HG03039 (cell line): Measurements from ENCODE around the gene TNFRSF21.
A peak's percentile ranks its signal among the peaks of the same experiment; 100 is the strongest.
"Not testable (repeated sequence)": the region's sequence is repeated elsewhere in the genome, so short reads cannot be mapped to it uniquely, and the experiment has no call there.

Experiments
- ATAC-seq: cut with Tn5 transposase; IDR thresholded peaks from one replicate; pipeline ENCODE4 v1.9.1; 2021; ENCODE audit warnings: mild to moderate bottlenecking, moderate library complexity; ENCODE audit not compliant: unreplicated experiment

TNFRSF21 gene

DNA sequence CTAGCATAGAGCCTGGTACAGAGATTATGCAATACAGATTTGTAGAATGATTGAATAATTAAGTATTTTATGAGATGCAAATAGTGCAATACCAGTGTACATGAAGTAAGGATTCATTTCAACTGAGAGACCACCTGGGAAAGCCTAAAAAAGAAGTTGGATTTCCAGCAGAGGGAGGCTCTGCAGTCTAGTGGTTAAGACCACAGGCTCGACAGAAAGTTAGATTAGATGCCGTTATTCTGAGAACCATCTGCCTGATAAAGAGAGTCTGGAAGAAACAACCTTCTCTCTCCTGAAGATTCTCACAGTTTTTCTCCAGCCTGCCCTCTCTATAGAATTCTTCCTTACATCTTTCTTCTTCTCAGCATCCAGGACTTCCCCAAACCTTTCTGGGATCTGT, 13.6 kb upstream of the TNFRSF21 start:
- no peak for ATAC-seq

- no peak for ATAC-seq
Observed at GRCh38 chr6:47321577-47321976, 11.9 kb upstream of the TNFRSF21 start.

DNA sequence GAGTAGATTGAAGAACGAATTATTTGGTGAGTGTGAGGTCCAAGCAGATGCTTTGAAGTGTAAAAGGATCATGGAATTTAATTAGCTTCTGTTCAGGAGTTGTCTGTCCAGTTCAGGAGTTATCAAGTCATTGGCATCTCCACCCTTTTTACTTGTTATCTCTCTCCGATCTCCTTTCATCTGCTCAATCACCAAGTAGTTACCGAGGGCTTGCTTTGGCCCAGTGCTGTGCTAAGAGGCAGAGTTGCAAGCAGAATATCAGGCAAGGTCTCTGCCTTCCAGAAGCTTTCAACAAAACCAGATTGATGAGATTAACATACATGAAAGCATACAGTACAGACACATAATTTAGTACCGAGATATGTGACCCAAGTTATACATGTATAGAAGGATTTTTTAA, 10.2 kb upstream of the TNFRSF21 start:
- no peak for ATAC-seq

DNA sequence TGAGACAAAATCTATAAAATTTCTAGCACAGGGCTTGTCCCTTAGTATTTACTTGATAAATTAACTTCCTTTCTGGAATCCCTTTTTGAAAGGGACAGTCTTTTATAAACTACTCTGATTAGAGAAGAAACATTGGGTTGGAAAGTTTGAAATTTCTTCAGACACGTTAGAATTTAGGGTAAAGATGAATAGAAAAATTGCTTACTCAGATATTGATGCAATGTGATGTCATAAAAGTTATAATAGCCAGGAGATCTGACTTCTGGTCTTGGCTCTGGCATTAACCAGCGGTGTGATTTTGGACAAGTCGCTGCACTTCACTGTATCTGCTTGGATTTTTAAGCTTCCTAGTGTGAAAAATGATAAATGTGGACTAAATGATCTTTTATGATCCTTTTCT, 9.7 kb upstream of the TNFRSF21 start:
- ATAC-seq = no peak

DNA sequence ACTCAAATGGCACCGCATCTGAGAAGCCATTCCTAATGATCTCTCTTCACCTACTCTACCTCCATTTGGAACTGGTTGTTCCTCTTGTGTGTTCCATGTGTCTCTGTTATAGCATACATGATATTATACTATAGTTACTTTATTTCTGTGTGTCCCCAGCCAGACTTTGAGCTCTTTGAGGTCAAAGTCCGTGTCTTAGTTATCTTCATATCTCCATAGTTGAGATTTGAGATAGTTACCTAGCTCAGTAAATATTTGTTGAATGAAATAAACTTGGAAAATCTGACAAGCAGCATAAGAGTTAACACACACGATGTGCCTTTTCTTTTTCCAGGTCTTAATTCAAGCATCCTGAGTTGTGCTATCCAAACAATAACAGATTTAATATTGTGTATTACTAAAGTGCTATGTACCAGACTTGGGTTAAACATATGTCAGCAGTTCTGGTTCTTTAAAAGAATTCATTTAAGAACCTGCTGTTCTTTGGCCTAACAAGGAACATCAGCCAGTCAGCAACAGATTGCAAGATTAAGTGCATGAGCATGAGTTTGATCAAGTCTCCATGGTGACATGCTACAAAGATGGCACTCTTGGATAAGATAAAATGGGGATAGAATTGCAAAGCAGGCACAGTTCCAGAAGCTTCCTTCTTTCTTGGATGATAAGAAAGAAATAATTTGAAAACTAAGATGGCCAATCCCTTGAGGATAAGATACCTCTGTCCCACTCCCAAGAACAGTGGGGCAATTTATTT, 8.7 kb upstream of the TNFRSF21 start:
- ATAC-seq = no peak

GRCh38 chr6:47315181-47315580, 5.5 kb upstream of the TNFRSF21 start:
- ATAC-seq = not testable (repeated sequence)

- no peak for ATAC-seq
Observed at GRCh38 chr6:47310131-47310480, 401 bp upstream of the TNFRSF21 start.

GRCh38 chr6:47308552-47309290, 984 bp downstream of the TNFRSF21 start:
- peak; percentile 3 for ATAC-seq

- ATAC-seq = no peak
Observed at GRCh38 chr6:47308198-47308517, 1.5 kb downstream of the TNFRSF21 start.

- ATAC-seq = no peak
Observed at GRCh38 chr6:47307362-47308197, 2.1 kb downstream of the TNFRSF21 start.

DNA sequence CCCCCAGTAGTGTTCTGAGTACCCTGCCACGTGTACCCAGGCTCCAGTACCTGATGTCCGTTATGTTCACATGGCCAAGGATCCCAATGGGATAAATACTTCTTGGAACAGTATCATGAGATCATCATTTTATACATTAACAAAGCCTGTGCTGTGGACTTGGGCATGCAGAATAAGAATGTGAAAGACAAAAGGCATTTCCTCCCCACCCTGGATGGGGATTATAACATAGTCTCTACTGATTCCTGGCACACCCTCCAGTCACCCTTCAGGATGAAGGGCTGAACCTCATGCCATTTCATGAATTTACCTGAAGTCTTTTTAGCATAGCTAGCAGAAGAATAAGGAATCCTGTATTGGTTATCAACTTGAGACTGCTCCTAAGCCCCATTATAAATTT, 2.8 kb downstream of the TNFRSF21 start:
- ATAC-seq = no peak

GRCh38 chr6:47303861-47304260, 5.8 kb downstream of the TNFRSF21 start:
- no peak for ATAC-seq

DNA sequence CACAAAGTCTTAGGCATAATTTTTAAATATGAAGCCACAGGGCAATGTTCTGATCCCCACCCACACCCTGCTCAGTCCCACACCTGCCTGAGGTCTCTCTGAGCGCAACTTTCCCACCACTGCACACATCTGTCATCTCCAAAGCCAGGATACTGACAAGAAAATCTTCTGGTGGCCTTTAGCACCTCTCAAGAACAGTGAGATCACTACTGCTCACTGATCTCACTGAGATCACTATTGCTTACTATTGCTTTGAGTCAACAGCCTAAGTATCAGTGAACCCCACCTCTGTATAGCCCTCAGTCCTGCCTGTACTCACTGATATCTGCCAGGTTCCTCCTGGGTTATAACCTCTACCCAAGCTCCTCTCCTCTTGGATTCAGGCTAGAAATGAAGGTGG, 6.4 kb downstream of the TNFRSF21 start:
- ATAC-seq = no peak

DNA sequence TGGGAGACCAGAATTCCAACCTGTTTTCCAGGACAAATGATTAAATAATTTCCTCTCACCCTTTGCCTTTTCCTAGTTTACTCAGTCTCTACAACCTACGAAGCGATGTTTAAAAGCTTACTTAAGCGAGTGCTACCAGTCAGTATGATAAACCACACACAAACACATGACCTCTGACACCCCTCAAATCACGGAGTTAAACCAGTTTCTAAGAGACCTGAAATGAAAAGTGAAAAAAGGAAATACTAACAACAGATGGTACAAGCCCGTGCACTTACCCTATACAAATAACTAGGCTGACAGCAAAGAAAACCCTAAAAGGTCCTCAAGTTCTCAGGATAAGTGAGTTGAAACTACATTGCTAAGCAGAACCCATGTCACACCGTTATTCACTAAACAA, 7.7 kb downstream of the TNFRSF21 start:
- no peak for ATAC-seq

GRCh38 chr6:47301441-47301840, 8.3 kb downstream of the TNFRSF21 start:
- ATAC-seq = no peak

- no peak for ATAC-seq
Observed at GRCh38 chr6:47300417-47300816, 9.3 kb downstream of the TNFRSF21 start.

GRCh38 chr6:47299965-47300364, 9.7 kb downstream of the TNFRSF21 start:
- no peak for ATAC-seq

GRCh38 chr6:47298475-47298874, 11.2 kb downstream of the TNFRSF21 start:
- ATAC-seq = no peak

DNA sequence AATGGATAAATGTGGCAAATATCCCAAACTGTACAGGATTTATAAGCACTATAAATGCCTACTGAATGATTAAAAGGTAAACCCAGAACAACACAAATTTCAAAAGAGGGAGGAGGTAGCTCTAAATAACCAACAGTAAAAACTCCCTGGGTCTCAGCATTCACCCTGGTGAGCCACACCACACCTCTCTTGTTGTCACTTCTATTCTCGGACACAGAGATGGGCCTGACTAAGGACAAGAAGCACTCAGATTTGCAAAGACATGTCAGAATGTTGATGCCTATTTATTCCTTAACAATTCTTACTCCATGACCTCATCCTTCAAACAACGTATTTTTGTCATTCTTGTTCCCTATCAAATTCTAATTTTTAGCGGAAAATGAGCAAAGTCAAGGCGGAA, 14.7 kb downstream of the TNFRSF21 start:
- no peak for ATAC-seq

GRCh38 chr6:47292944-47293343, 16.8 kb downstream of the TNFRSF21 start:
- no peak for ATAC-seq

DNA sequence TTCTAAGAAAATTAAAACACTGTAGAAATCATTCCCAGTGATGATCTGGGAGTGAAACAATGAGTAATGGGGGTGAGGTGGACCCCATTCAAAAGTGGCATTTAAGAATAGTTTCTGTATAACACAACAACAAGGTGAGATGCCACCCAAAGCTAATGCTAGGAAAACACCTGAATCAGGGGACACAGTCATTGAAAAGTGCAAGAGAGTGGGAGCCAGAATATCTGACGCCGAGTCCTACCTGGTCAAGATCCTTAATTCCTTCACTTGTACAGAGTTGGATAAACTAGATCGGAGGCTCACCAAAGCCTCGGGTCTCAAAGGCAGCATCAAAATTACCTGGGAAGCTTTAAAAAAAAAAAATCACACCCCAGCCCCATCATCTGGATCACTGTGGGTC, 17.7 kb downstream of the TNFRSF21 start:
- ATAC-seq = no peak
